GM19324 (cell line): ENCODE measurements around the gene CHRM5.
"Not testable (repeated sequence)": the region's sequence is repeated elsewhere in the genome, so short reads cannot be mapped to it uniquely, and the experiment has no call there.

Experiments
- ATAC-seq: cut with Tn5 transposase; IDR thresholded peaks from one replicate; pipeline ENCODE4 v1.9.1; 2021; ENCODE audit warnings: mild to moderate bottlenecking, moderate library complexity; ENCODE audit not compliant: unreplicated experiment, low FRiP score

The CHRM5 gene

GRCh38 chr15:34038023-34038870 lies 70.0 kb downstream of the CHRM5 start:
- peak; percentile 86 for ATAC-seq

GRCh38 chr15:34038871-34039789 lies 70.8 kb downstream of the CHRM5 start, which contains the start of gene AVEN:
Gene AVEN, minus strand, starts transcription at chr15:34039204. Its CDS starts 158 bp downstream, at chr15:34039046.
- peak; percentile 53 for ATAC-seq

GRCh38 chr15:34039790-34040113 lies 71.5 kb downstream of the CHRM5 start:
- ATAC-seq, result no peak

GRCh38 chr15:34043391-34043790 lies 75.1 kb downstream of the CHRM5 start:
- no peak for ATAC-seq

- no peak for ATAC-seq
These were observed 75.5 kb downstream of the CHRM5 start for GRCh38 chr15:34043813-34044212.

GRCh38 chr15:34046471-34047145 lies 78.3 kb downstream of the CHRM5 start:
- ATAC-seq, result no peak

- no peak for ATAC-seq
These were observed 79.8 kb downstream of the CHRM5 start for GRCh38 chr15:34047893-34048775.

- no peak for ATAC-seq
These were observed 80.8 kb downstream of the CHRM5 start for GRCh38 chr15:34049112-34049511.

GRCh38 chr15:34050385-34050784 lies 82.1 kb downstream of the CHRM5 start:
- ATAC-seq, result not testable (repeated sequence)

GRCh38 chr15:34054081-34054707 lies 85.9 kb downstream of the CHRM5 start:
- no peak for ATAC-seq

GRCh38 chr15:34055868-34056595 lies 87.7 kb downstream of the CHRM5 start:
- ATAC-seq, result no peak

GRCh38 chr15:34056911-34057310 lies 88.6 kb downstream of the CHRM5 start:
- ATAC-seq, result no peak

GRCh38 chr15:34059476-34059875 lies 91.2 kb downstream of the CHRM5 start:
- no peak for ATAC-seq

- no peak for ATAC-seq
These were observed 91.6 kb downstream of the CHRM5 start for GRCh38 chr15:34059946-34060345.

GRCh38 chr15:34064438-34064837 lies 96.1 kb downstream of the CHRM5 start:
- ATAC-seq, result no peak

- ATAC-seq, result no peak
These were observed 97.0 kb downstream of the CHRM5 start for GRCh38 chr15:34065261-34065660.

GRCh38 chr15:34065941-34066340 lies 97.6 kb downstream of the CHRM5 start:
- ATAC-seq, result no peak

- no peak for ATAC-seq
These were observed 101.7 kb downstream of the CHRM5 start for GRCh38 chr15:34070003-34070402.

GRCh38 chr15:34076785-34077184 lies 108.5 kb downstream of the CHRM5 start:
- ATAC-seq, result no peak
